Measurements from ENCODE around the gene SLC5A12. TPM values are rescaled to one million over a fixed set of nuclear protein-coding genes. Genes with fewer than 3 reads are reported as not detected.

SLC5A12 gene
- total RNA-seq, 1 experiment from 2014 or later = 0.82 TPM

DNA sequence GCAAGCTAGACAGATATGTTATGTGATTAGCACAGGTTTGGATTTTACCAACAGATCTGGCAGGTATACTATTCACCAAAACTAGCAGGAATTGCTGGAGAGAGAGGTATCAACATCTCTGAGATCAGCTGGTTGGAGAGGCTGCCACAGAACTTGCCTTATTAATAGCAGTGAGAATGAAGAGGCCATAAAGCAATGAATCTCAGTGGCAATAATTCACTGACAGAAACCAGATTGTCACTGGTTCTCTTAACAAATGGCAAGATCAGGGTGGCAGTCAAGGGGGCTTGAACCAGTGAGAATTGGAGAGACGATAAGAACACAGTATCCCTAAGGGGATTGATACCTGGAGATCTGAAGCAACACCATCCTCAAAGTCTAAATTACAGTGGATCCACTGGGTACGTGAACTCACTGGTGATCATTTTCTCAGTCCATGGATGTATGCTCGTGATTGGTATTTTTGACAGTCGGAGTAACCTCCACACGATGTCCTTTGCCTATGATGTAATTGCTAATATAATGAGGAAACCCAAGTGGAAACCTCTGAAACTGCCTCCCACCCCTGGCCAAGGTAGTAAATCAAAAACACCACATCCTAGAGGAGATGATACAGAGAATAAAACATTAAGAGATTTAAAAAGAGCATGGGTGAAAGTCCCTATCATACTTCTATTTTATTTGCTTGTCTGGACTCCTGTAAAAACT lies 17.7 kb upstream of the SLC5A12 start:
- Histone ChIP-seq H3K9me3 (no peaks in the 10 kb centered on the region), H3K27me3 (replicated peaks; ENCODE audit: control insufficient read depth, insufficient read depth, low read length) (no peaks in the 10 kb centered on the region), H3K4me3 (ENCODE audit: low read depth, low read length) (no peak overlapping the region), H3K36me3 (ENCODE audit: control insufficient read depth, insufficient read depth, low read length) (no peaks in the 10 kb centered on the region), H3K4me1 (no peaks in the 10 kb centered on the region)
- DNase-seq = no peak
- H3K4me3 Mint-ChIP-seq (ENCODE audit: unreplicated experiment) = no peak overlapping the region
- no peaks in the 10 kb centered on the region for H3K36me3 Mint-ChIP-seq (ENCODE audit: insufficient read depth, unreplicated experiment)
- TF ChIP-seq, protein P1, sequence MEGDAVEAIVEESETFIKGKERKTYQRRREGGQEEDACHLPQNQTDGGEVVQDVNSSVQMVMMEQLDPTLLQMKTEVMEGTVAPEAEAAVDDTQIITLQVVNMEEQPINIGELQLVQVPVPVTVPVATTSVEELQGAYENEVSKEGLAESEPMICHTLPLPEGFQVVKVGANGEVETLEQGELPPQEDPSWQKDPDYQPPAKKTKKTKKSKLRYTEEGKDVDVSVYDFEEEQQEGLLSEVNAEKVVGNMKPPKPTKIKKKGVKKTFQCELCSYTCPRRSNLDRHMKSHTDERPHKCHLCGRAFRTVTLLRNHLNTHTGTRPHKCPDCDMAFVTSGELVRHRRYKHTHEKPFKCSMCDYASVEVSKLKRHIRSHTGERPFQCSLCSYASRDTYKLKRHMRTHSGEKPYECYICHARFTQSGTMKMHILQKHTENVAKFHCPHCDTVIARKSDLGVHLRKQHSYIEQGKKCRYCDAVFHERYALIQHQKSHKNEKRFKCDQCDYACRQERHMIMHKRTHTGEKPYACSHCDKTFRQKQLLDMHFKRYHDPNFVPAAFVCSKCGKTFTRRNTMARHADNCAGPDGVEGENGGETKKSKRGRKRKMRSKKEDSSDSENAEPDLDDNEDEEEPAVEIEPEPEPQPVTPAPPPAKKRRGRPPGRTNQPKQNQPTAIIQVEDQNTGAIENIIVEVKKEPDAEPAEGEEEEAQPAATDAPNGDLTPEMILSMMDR (IDR thresholded peaks at IDR 0.05; ENCODE audit: insufficient read depth in 1 of 2, low read depth in 1 of 2, low read length in 1 of 2, severe bottlenecking in 1 of 2, unreplicated experiment in 1 of 2) = no peak
- CTCF ChIA-PET = no interaction called here
- H3K4me1 Mint-ChIP-seq (ENCODE audit: low read depth, unreplicated experiment) = no peaks in the 10 kb centered on the region
- no peaks in the 10 kb centered on the region for H3K9me3 Mint-ChIP-seq (ENCODE audit: unreplicated experiment)
- BruUV-seq (replicated peaks) = no TSS peak
- H3K27me3 Mint-ChIP-seq (ENCODE audit: insufficient read depth, unreplicated experiment) = no peaks in the 10 kb centered on the region
- intact Hi-C loops (cut with micrococcal nuclease; ENCODE audit: unreplicated experiment) = no loop called here
- H3K27ac Mint-ChIP-seq (ENCODE audit: unreplicated experiment) = no peak overlapping the region
- POLR2A ChIA-PET = no interaction called here

DNA sequence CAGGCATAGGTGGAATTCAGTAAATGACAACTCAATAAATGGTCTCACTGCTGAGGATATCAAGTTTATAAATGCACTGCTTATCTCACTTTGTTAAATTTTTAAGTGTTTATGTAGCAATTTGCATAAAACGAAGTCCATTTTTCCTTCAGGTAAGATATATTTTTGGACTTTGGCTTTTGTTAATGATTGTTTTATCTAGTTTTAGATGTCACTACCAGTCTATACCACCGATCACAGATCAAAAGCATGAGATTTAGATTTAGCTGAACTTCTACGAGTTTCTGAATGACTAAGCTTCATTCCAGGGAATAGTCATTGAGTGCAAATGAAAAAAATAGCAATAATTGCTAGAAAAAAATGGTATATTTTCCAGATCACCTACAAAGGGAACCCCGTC lies 12.8 kb upstream of the SLC5A12 start:
- H3K27ac Mint-ChIP-seq (ENCODE audit: unreplicated experiment) = no peak overlapping the region
- POLR2A ChIA-PET = no interaction called here
- no peaks in the 10 kb centered on the region for H3K9me3 ChIP-seq
- intact Hi-C loops (cut with micrococcal nuclease; ENCODE audit: unreplicated experiment) = no loop called here
- no peaks in the 10 kb centered on the region for H3K36me3 Mint-ChIP-seq (ENCODE audit: insufficient read depth, unreplicated experiment)
- peaks cover 9% of the 10 kb centered on the region for H3K9me3 Mint-ChIP-seq (ENCODE audit: unreplicated experiment)
- H3K27me3 Mint-ChIP-seq (ENCODE audit: insufficient read depth, unreplicated experiment) = no peaks in the 10 kb centered on the region
- TF ChIP-seq, protein P1 (IDR thresholded peaks at IDR 0.05; ENCODE audit: insufficient read depth in 1 of 2, low read depth in 1 of 2, low read length in 1 of 2, severe bottlenecking in 1 of 2, unreplicated experiment in 1 of 2) = no peak
- H3K27me3 ChIP-seq (replicated peaks; ENCODE audit: control insufficient read depth, insufficient read depth, low read length) = no peaks in the 10 kb centered on the region
- H3K4me1 ChIP-seq = no peaks in the 10 kb centered on the region
- H3K4me3 Mint-ChIP-seq (ENCODE audit: unreplicated experiment) = no peak overlapping the region
- no peaks in the 10 kb centered on the region for H3K36me3 ChIP-seq (ENCODE audit: control insufficient read depth, insufficient read depth, low read length)
- BruUV-seq (replicated peaks) = no TSS peak
- H3K4me3 ChIP-seq (ENCODE audit: low read depth, low read length) = no peak overlapping the region
- no peaks in the 10 kb centered on the region for H3K4me1 Mint-ChIP-seq (ENCODE audit: low read depth, unreplicated experiment)
- CTCF ChIA-PET = no interaction called here
- no peak for DNase-seq

DNA sequence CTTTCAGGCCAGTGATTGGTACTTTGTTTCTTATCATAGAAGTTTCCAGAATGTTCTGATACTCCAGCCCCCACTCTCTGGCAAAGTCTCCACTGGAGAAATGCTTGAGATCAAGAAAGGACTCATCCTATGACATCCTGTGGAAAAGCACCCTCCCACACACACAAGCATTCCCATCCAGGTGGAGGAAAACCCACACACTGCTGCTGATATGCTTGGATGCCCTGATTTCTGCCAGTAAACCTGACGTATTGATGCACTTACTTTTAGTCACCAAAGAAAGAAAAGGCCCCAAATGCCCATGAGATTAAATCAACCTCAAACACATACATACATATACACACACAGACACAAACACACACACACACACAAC lies 9.2 kb upstream of the SLC5A12 start:
- H3K27ac Mint-ChIP-seq (ENCODE audit: unreplicated experiment) = no peak overlapping the region

More for the DNA sequence above, 9.2 kb upstream of the SLC5A12 start:
- peaks cover 9% of the 10 kb centered on the region for H3K9me3 Mint-ChIP-seq (ENCODE audit: unreplicated experiment)
- Histone ChIP-seq H3K27me3 (replicated peaks; ENCODE audit: control insufficient read depth, insufficient read depth, low read length) (no peaks in the 10 kb centered on the region), H3K9me3 (no peaks in the 10 kb centered on the region), H3K4me3 (ENCODE audit: low read depth, low read length) (no peak overlapping the region), H3K4me1 (no peaks in the 10 kb centered on the region), H3K36me3 (ENCODE audit: control insufficient read depth, insufficient read depth, low read length) (no peaks in the 10 kb centered on the region)
- H3K4me3 Mint-ChIP-seq (ENCODE audit: unreplicated experiment) = no peak overlapping the region
- ChIA-PET CTCF (no interaction called here), POLR2A (no interaction called here)
- no TSS peak for BruUV-seq (replicated peaks)
- TF ChIP-seq, protein P1 (IDR thresholded peaks at IDR 0.05; ENCODE audit: insufficient read depth in 1 of 2, low read depth in 1 of 2, low read length in 1 of 2, severe bottlenecking in 1 of 2, unreplicated experiment in 1 of 2) = no peak
- intact Hi-C loops (cut with micrococcal nuclease; ENCODE audit: unreplicated experiment) = no loop called here
- H3K36me3 Mint-ChIP-seq (ENCODE audit: insufficient read depth, unreplicated experiment) = no peaks in the 10 kb centered on the region
- H3K4me1 Mint-ChIP-seq (ENCODE audit: low read depth, unreplicated experiment) = no peaks in the 10 kb centered on the region
- DNase-seq = no peak
- peaks cover 4% of the 10 kb centered on the region for H3K27me3 Mint-ChIP-seq (ENCODE audit: insufficient read depth, unreplicated experiment)
